GM06990 (cell line): ENCODE data around the gene INPP4A.

Experiments
- DNase-seq: peaks from one replicate; pipeline ENCODE4 v3.0.0-alpha.2; 2011; ENCODE audit not compliant: insufficient read length; ENCODE audit errors: extremely low read depth
- H3K27me3 ChIP-seq: replicated peaks from 2 replicates; pipeline ENCODE4 v1.6.0; 2011; ENCODE audit warnings: low read length; ENCODE audit not compliant: control insufficient read depth, insufficient read depth
- H3K36me3 ChIP-seq: 2 replicates; pipeline ENCODE4 v1.5.1; 2011; ENCODE audit warnings: low read length; ENCODE audit not compliant: control insufficient read depth, insufficient read depth
- H3K4me3 ChIP-seq: replicated peaks from 2 replicates; pipeline ENCODE4 v1.5.1; 2011; ENCODE audit warnings: low read depth, mild to moderate bottlenecking, control low read depth, low read length
- TF ChIP-seq, protein P1 (sequence below): IDR thresholded peaks from 2 replicates; pipeline ENCODE4 v1.5.1; 2011; ENCODE audit warnings: low read length, control low read depth, mild to moderate bottlenecking, inconsistent platforms; ENCODE audit not compliant: insufficient read depth, poor library complexity, severe bottlenecking

Gene INPP4A

DNA sequence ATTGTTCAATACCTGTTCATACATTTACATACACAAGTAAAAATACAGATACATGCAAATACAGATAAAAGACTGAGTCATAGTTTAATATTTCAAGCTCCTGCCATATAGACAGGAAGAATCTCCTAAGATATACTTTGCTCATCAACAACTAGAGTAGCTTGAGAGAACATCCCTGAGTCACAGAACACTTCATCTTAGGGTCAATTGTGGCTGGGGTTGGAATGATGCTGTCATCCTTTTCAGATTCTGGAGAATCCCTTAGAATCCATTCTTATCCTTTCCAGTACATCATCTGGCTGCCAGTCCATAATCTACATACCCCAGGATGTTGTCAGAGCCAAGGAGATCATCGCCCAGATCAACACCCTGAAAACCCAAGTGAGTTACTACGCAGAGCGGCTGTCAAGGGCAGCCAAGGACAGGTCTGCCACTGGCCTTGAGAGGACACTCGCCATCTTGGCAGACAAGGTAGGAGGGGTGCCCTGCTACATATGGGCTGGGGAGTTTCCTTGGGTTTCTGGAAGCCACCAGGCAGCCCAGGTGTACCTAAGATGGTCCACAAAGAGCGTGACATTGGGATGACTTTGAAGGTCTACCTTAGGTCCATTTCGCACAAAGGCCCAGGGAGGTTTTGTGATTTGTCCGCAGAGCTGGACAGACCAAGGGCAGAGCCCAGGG lies 108.0 kb downstream of the INPP4A start:
- H3K36me3 ChIP-seq: peaks cover 38% of the 10 kb centered on the region
- TF ChIP-seq, protein P1, sequence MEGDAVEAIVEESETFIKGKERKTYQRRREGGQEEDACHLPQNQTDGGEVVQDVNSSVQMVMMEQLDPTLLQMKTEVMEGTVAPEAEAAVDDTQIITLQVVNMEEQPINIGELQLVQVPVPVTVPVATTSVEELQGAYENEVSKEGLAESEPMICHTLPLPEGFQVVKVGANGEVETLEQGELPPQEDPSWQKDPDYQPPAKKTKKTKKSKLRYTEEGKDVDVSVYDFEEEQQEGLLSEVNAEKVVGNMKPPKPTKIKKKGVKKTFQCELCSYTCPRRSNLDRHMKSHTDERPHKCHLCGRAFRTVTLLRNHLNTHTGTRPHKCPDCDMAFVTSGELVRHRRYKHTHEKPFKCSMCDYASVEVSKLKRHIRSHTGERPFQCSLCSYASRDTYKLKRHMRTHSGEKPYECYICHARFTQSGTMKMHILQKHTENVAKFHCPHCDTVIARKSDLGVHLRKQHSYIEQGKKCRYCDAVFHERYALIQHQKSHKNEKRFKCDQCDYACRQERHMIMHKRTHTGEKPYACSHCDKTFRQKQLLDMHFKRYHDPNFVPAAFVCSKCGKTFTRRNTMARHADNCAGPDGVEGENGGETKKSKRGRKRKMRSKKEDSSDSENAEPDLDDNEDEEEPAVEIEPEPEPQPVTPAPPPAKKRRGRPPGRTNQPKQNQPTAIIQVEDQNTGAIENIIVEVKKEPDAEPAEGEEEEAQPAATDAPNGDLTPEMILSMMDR: no peak
- H3K27me3 ChIP-seq: no peaks in the 10 kb centered on the region
- DNase-seq: no peak
- no peak overlapping the region for H3K4me3 ChIP-seq

DNA sequence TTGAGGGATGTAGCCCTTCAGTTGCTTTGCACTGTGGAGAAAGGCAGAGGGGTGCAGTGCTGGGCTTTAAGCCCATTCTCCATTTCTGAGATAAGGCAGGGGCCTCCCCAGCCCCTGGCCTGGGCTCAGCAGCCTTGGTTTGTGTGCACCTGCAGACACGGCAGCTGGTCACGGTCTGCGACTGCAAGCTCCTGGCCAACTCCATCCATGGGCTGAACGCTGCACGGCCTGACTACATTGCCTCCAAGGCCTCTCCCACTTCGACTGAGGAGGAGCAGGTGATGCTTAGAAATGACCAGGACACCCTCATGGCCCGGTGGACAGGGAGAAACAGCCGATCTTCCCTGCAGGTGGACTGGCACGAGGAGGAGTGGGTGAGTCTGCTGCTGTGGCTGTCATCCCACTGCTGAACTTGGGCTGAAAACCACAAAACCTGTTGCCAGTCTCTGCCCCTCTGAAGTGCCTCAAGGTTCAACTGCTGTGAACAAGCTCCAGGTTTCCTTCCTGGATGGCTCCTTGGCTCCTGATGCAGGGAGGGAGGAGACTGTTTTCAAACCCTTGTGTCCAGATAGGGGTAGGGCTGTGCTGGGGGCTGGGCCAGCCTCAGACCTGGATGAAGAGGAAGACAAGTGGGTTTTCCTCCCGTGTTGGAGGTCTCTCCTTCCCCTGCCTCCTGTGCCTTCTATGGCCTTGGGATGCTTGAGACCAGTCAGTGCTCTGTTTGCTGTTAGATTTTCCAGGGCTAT lies 109.6 kb downstream of the INPP4A start:
- Histone ChIP-seq H3K4me3 (no peak overlapping the region), H3K36me3 (peaks cover 40% of the 10 kb centered on the region), H3K27me3 (no peaks in the 10 kb centered on the region)
- TF ChIP-seq, protein P1: no peak
- no peak for DNase-seq

DNA sequence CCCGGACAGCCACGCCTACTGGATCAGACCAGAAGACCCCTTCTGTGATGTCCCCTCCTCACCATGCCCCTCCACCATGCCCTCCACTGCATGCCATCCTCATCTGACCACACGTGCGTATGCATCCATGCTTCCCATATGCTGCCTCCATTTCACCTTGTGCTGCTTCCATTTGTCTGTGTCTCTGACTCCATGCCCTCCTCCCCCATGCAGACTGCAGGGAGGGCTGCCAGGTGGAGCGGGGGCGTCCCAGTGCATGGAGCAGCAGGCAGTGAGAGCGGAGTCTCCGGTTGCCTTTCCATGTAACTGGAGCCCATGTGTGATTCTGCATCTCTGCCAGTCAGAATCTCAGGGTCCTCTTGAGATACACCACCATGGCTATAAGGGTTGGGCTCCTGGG lies 111.0 kb downstream of the INPP4A start:
- DNase-seq: no peak

DNA sequence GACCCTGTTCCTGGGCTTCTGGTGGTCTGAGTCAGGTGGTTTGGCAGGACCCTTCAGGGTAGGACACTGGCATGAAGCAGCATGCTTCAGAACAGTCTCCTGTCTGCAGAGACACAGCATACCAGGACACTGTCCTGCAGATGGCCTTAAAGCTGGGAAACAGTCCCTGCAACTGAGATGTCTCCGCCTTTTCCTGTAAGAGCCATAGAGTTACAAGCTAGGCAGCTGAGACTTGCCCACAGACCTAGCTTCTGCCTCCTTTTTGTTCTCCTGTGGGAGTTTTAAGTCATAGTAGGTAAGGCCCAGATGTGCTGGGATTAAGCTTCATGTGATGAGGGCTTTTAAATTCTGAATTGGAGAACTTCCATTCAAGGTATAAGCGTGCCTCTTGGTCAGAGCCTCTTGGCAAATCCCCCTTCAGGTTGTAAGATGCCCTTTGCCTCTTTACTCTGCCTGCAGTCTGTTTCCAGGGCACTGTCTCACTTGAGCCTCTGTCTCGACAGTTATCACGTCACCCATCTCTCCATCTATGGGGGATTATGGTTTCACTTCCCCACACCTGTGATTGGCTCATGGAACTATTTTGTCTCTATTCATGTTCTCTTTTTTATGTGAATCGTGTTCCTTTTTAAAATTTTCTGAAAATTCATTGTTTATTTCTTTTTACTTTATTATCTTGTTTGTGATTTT lies 111.8 kb downstream of the INPP4A start:
- Histone ChIP-seq H3K27me3 (no peaks in the 10 kb centered on the region), H3K4me3 (no peak overlapping the region), H3K36me3 (peaks cover 35% of the 10 kb centered on the region)
- DNase-seq: no peak
- TF ChIP-seq, protein P1: no peak

More for the DNA sequence above, 111.0 kb downstream of the INPP4A start:
- Histone ChIP-seq H3K4me3 (no peak overlapping the region), H3K27me3 (no peaks in the 10 kb centered on the region), H3K36me3 (peaks cover 35% of the 10 kb centered on the region)
- TF ChIP-seq, protein P1: no peak

DNA sequence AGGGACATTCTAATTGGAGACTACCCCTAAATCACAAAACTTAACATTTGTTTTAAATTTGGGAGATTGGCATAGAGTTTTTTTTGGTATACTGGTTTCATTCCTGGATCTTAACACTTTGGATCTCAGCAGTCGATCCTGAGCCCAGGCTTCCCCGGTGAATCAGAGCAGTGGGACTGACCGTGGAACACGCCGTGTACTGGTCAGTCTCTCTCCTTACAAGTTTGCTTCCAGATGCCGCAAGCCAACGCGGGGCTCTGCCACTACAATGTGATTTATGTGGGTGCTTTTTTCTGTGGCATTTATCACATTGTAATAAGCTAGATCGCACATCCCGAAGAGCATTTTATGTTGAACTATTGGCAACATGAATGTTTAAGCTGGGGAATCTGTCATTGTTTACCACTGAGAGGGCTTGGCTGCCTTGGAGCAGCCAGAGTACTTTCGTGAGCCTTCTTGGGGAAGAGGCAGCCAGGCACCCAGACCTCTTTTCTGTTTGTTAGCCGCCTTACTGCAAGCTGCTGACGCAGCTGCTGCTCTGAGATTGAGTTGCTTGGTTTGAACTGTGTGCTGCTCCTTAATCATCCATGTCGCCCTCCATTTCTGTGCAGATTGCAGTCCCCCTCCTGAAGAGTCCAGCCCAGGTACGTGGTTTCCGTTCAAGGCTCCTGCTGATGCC lies 114.3 kb downstream of the INPP4A start:
- peaks cover 36% of the 10 kb centered on the region for H3K36me3 ChIP-seq
- H3K27me3 ChIP-seq: no peaks in the 10 kb centered on the region
- no peak overlapping the region for H3K4me3 ChIP-seq
- no peak for DNase-seq
- TF ChIP-seq, protein P1: no peak
